ENCODE measurements around the gene SNAP25. TPM values are rescaled to one million over a fixed set of nuclear protein-coding genes. Genes with fewer than 3 reads are reported as not detected.

SNAP25 gene
- total and polyA plus RNA-seq, 10 of the 15 experiments (the other 5 are each of a cell fraction or from before 2014, with no cell fraction given) = not detected

DNA sequence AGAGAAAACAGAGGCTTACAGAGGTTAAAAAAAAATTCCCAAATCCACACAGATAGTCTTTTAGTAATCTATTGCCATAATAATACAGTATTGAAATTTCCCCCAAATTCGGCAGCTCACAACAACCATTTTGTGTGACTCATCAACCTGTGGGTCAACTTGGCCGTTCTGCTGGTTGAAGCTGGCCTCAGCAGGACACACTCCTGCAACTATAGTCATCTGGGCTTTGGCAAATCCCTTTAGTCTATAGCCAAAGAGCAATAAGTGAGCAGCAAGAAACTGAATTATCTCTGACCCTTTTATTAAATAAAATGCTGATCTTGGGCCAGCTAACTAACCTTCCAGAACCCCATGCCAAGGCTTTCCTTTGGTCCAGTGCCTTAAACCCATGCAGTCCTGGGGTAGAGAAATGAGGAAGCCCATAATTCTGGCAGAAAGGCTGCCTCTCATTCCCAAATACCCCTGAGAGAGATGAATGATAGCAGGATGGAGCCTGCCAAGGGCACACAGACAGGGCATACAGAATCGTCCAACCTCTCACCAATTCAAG is 17.2 kb upstream of the SNAP25 start:
- H4K20me1 ChIP-seq (ENCODE audit: control insufficient read depth, insufficient read depth) = no peaks in the 10 kb centered on the region
- ATAC-seq = no peak
- H3K4me1 ChIP-seq (ENCODE audit: control insufficient read depth, insufficient read depth, low read length) = no peaks in the 10 kb centered on the region
- H3K36me3 ChIP-seq (ENCODE audit: control insufficient read depth in 2 of 2, insufficient read depth in 2 of 2, low read length in 1 of 2) = no peaks in the 10 kb centered on the region
- no TSS peak for BruUV-seq (replicated peaks)
- no peak for TF ChIP-seq IRF4 (IDR thresholded peaks at IDR 0.05; ENCODE audit: low read depth, low read length)
- TF ChIP-seq TARDBP (IDR thresholded peaks at IDR 0.05; ENCODE audit: borderline replicate concordance) = no peak
- no peak for TF ChIP-seq NFYB (IDR thresholded peaks at IDR 0.05; ENCODE audit: insufficient read depth, low read depth, low read length)
- TF ChIP-seq CEBPB (IDR thresholded peaks at IDR 0.05; ENCODE audit: borderline replicate concordance in 1 of 2, low read depth in 2 of 2, low read length in 2 of 2) = no peak
- TF ChIP-seq TCF7 (IDR thresholded peaks at IDR 0.05; ENCODE audit: borderline replicate concordance) = no peak
- TF ChIP-seq CREM (IDR thresholded peaks at IDR 0.05; ENCODE audit: low read depth) = no peak
- no peak for TF ChIP-seq EZH2 (IDR thresholded peaks at IDR 0.05; ENCODE audit: borderline replicate concordance, control insufficient read depth, low read depth, low read length)
- no peak for TF ChIP-seq BRCA1 (IDR thresholded peaks at IDR 0.05; ENCODE audit: low read depth, low read length)
- TF ChIP-seq POLR2AphosphoS2 (IDR thresholded peaks at IDR 0.05; ENCODE audit: low read depth, low read length) = no peak
- TF ChIP-seq SMAD1 (IDR thresholded peaks at IDR 0.05; ENCODE audit: low read depth, partially characterized antibody) = no peak
- no peak for TF ChIP-seq EP300 (IDR thresholded peaks at IDR 0.05; ENCODE audit: borderline replicate concordance in 1 of 2, control insufficient read depth in 1 of 2, low read depth in 2 of 2, low read length in 2 of 2)
- intact Hi-C loops (cut with micrococcal nuclease; ENCODE audit: unreplicated experiment) = no loop called here
- SMC1A ChIA-PET (ENCODE audit: uncharacterized antibody, unreplicated experiment) = no interaction called here
- H3K9me3 ChIP-seq (replicated peaks; ENCODE audit: control insufficient read depth, insufficient read depth, low read length) = no peaks in the 10 kb centered on the region
- RAD21 ChIA-PET (ENCODE audit: unreplicated experiment) = no interaction called here
- H3K79me2 ChIP-seq (ENCODE audit: control insufficient read depth, insufficient read depth, low read length) = no peaks in the 10 kb centered on the region
- no peak overlapping the region for H3K27ac ChIP-seq (ENCODE audit: control insufficient read depth, insufficient read depth)
- H3K4me2 ChIP-seq (ENCODE audit: control insufficient read depth, insufficient read depth) = no peak overlapping the region
- CTCF ChIA-PET = no interaction called here
- POLR2A ChIA-PET = no interaction called here
- no peak overlapping the region for H3K4me3 ChIP-seq
- H3K27me3 ChIP-seq (replicated peaks in 1 of 2; ENCODE audit: control insufficient read depth in 2 of 2, insufficient read depth in 2 of 2, low read length in 1 of 2) = no peaks in the 10 kb centered on the region
- WGBS (ENCODE audit: insufficient coverage, insufficient replicate concordance, low lambda C conversion rate, missing lambda C conversion rate) = 0% methylated on average over 3 of the region's 3 CpGs
- in situ Hi-C loops (cut with MboI) = no loop called here
- no peak overlapping the region for H2AFZ ChIP-seq (ENCODE audit: control insufficient read depth, low read depth, low read length)
- H3K9ac ChIP-seq (ENCODE audit: control insufficient read depth, insufficient read depth, low read length) = no peak overlapping the region
- no peak for DNase-seq (ENCODE audit: low read depth, low spot score)
- FAIRE-seq = no peak
